ENCODE measurements around the gene CNTD1. TPM values are rescaled to one million over a fixed set of nuclear protein-coding genes. Genes with fewer than 3 reads are reported as not detected.
"Not testable (repeated sequence)": the region's sequence is repeated elsewhere in the genome, so short reads cannot be mapped to it uniquely, and the experiment has no call there.

CNTD1 gene
- total RNA-seq, 1 donor from 2014 or later, result 0.46 TPM

GRCh38 chr17:42767512-42767911, 31.1 kb upstream of the CNTD1 start:
- H3K4me3 Mint-ChIP-seq, result no peak overlapping the region
- peaks cover 12% of the 10 kb centered on the region for H3K4me1 Mint-ChIP-seq (ENCODE audit: unreplicated experiment)
- H3K27ac Mint-ChIP-seq, result no peak overlapping the region
- H3K9me3 Mint-ChIP-seq, result no peaks in the 10 kb centered on the region
- H3K27me3 Mint-ChIP-seq, result peaks cover 22% of the 10 kb centered on the region
- H3K36me3 Mint-ChIP-seq, result no peaks in the 10 kb centered on the region
- TF ChIP-seq CTCF (conservative IDR thresholded peaks at IDR 0.05), result no peak
- no peak for DNase-seq (ENCODE audit: extremely low spot score, unreplicated experiment)

GRCh38 chr17:42768006-42768405, 30.7 kb upstream of the CNTD1 start:
- H3K4me3 Mint-ChIP-seq; DNase-seq (ENCODE audit: extremely low spot score, unreplicated experiment); H3K9me3 Mint-ChIP-seq; H3K36me3 Mint-ChIP-seq; H3K27ac Mint-ChIP-seq: not testable (repeated sequence)
- Mint-ChIP-seq H3K27me3 (peaks cover 17% of the 10 kb centered on the region), H3K4me1 (ENCODE audit: unreplicated experiment) (peaks cover 11% of the 10 kb centered on the region)

- H3K27me3 Mint-ChIP-seq, result peaks cover 12% of the 10 kb centered on the region
- not testable (repeated sequence) for DNase-seq (ENCODE audit: extremely low spot score, unreplicated experiment); H3K9me3 Mint-ChIP-seq; H3K36me3 Mint-ChIP-seq; H3K4me3 Mint-ChIP-seq; H3K27ac Mint-ChIP-seq
- peaks cover 20% of the 10 kb centered on the region for H3K4me1 Mint-ChIP-seq (ENCODE audit: unreplicated experiment)
These were observed 28.7 kb upstream of the CNTD1 start for GRCh38 chr17:42769964-42770363.

- H3K4me3 Mint-ChIP-seq, result peak overlapping the region; percentile 99
- H3K36me3 Mint-ChIP-seq, result no peaks in the 10 kb centered on the region
- H3K4me1 Mint-ChIP-seq (ENCODE audit: unreplicated experiment), result peaks cover 20% of the 10 kb centered on the region
- no peak for DNase-seq (ENCODE audit: extremely low spot score, unreplicated experiment)
- no peak for TF ChIP-seq CTCF (conservative IDR thresholded peaks at IDR 0.05)
- H3K27me3 Mint-ChIP-seq, result peaks cover 2% of the 10 kb centered on the region
- peak overlapping the region; percentile 97 for H3K27ac Mint-ChIP-seq
- no peaks in the 10 kb centered on the region for H3K9me3 Mint-ChIP-seq
These were observed 25.7 kb upstream of the CNTD1 start for GRCh38 chr17:42772945-42773289.

GRCh38 chr17:42773290-42774035, 25.2 kb upstream of the CNTD1 start, which contains the start of gene VPS25:
Gene VPS25 (plus strand): TSS chr17:42773449. CDS start chr17:42773476, 27 bp downstream.
- peak; percentile 24 for TF ChIP-seq CTCF (conservative IDR thresholded peaks at IDR 0.05)
- Mint-ChIP-seq H3K4me1 (ENCODE audit: unreplicated experiment) (peaks cover 20% of the 10 kb centered on the region), H3K9me3 (no peaks in the 10 kb centered on the region), H3K4me3 (peak within 1 kb of the TSS; percentile 99), H3K36me3 (no peaks in the 10 kb centered on the region), H3K27ac (peak within 1 kb of the TSS; percentile 97), H3K27me3 (no peaks in the 10 kb centered on the region)
- no peak for DNase-seq (ENCODE audit: extremely low spot score, unreplicated experiment)

- Mint-ChIP-seq H3K9me3 (no peaks in the 10 kb centered on the region), H3K4me1 (ENCODE audit: unreplicated experiment) (peaks cover 20% of the 10 kb centered on the region), H3K36me3 (no peaks in the 10 kb centered on the region), H3K27ac (peak overlapping the region; percentile 97), H3K27me3 (no peaks in the 10 kb centered on the region), H3K4me3 (peak overlapping the region; percentile 99)
- no peak for TF ChIP-seq CTCF (conservative IDR thresholded peaks at IDR 0.05)
- DNase-seq (ENCODE audit: extremely low spot score, unreplicated experiment), result no peak
These were observed 24.5 kb upstream of the CNTD1 start for GRCh38 chr17:42774066-42774745.
